Measurements from ENCODE around the gene TAF1C. TPM values are rescaled to one million over a fixed set of nuclear protein-coding genes. Genes with fewer than 3 reads are reported as not detected.

Gene TAF1C
- total RNA-seq, 1 donor from 2014 or later: 16.5 TPM

GRCh38 chr16:84159007-84159406, 27.9 kb downstream of the TAF1C start:
- no peak for DNase-seq (ENCODE audit: low read depth in 2 of 2)

- DNase-seq (ENCODE audit: low read depth in 2 of 2): no peak
Observed at GRCh38 chr16:84156342-84156784, 30.5 kb downstream of the TAF1C start.

DNA sequence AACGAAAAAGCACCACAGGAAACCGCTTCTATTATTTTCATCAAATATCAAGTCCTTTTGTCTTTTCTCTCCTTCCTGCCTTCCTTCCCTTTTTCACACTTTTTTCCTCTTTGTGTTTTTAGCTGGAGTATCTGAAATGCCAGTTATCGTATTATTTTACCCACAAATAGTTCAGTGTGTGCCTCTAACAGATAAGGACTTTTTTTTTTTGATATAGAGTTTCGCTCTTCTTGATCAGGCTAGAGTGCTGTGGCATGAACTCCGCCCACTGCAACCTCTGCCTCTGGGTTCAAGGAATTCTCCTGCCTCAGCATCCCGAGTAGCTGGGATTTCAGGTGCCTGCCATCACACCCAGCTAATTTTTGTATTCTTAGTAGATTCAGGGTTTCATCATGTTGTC, 31.1 kb downstream of the TAF1C start:
- no peak for DNase-seq (ENCODE audit: low read depth in 2 of 2)

DNA sequence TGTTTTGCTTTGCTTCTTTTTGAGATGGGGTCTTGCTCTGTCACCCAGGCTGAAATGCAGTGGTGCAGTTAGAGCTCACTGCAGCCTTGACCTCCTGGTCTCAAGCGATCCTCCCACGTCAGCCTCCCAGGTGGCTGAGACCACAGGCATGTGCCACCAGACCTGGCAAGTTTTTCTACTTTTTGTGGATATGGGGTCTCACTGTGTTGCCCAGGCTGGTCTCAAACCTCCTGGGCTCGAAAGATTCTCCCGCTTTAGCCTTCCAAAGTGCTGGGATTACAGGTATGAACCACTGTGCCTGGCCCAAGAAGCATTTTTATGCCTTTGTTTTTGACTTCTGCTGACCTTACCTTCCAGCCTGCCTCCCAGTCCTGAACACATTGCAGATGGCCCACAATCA, 31.6 kb downstream of the TAF1C start:
- no peak for DNase-seq (ENCODE audit: low read depth in 2 of 2)

- no peak for DNase-seq (ENCODE audit: low read depth in 2 of 2)
Observed at GRCh38 chr16:84153660-84154214, 33.1 kb downstream of the TAF1C start.

DNA sequence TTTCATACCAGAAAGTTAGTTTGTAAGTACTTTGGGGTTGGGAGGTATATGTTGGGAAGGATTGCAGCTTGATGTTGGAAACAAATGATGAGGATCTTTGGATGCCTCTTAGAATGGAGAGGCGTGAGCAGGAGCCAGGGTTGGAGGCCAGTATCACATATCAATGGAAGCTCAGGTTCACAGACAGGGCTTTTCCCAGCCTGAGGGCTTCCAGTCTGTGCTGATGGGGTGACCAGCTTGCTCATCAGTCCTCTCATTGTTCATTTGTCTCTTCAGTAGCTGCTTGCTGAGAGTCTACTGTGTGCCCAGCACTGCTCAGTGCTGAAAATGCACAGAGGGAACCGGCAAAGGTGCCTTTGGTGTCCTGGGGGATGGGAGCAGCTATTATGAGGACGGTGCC, 35.9 kb downstream of the TAF1C start:
- no peak for DNase-seq (ENCODE audit: low read depth in 2 of 2)

- DNase-seq (ENCODE audit: low read depth in 2 of 2): peak; percentile 87 to 92
Observed at GRCh38 chr16:84144859-84145639, 41.8 kb downstream of the TAF1C start, which contains the start of the genes DNAAF1 and HSDL1. DNAAF1 (plus strand) TSS chr16:84145308; CDS start chr16:84145441, 133 bp downstream. HSDL1 (minus strand) TSS chr16:84145177; CDS start chr16:84131321, 13,856 bp downstream.

DNA sequence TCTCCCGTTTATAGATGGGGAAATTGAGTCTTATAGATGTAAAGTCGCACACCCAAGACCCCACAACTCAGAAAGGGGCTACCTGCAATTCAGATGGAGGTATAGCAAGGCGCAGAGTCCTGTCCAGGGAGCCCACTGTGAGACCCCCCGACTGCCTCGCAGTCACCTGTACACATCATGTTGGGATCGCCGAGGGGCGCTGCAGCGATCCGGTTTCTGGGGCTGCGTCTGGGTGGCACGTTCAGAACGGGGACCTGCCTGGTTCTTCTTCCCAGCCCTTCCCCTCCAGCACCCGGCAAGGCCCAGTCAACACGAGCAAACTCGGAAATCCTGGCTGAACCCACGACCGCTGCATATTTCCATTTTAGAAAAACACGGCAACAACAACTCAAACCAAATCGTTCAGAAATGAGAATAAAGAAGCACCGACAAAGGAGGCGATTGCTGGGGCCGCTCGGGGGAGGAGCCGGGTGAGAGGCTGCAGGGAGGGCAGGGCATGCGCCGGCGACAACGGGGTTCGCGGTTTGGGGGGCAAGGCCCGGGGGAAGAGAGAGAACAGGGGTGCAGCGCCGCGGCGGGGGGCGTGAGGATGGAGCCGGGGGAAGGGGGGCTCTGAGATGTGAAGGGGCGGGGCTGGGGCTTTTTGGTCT, 42.5 kb downstream of the TAF1C start:
- peak; percentile 31 to 51 for DNase-seq (ENCODE audit: low read depth in 2 of 2)

GRCh38 chr16:84143784-84144199, 43.1 kb downstream of the TAF1C start:
- peak; percentile 10 to 60 for DNase-seq (ENCODE audit: low read depth in 2 of 2)

- no peak for DNase-seq (ENCODE audit: low read depth in 2 of 2)
Observed at GRCh38 chr16:84143081-84143480, 43.8 kb downstream of the TAF1C start.

GRCh38 chr16:84141143-84141670, 45.6 kb downstream of the TAF1C start:
- peak in 1 of 2 donors; percentile 18 for DNase-seq (ENCODE audit: low read depth in 2 of 2)

DNA sequence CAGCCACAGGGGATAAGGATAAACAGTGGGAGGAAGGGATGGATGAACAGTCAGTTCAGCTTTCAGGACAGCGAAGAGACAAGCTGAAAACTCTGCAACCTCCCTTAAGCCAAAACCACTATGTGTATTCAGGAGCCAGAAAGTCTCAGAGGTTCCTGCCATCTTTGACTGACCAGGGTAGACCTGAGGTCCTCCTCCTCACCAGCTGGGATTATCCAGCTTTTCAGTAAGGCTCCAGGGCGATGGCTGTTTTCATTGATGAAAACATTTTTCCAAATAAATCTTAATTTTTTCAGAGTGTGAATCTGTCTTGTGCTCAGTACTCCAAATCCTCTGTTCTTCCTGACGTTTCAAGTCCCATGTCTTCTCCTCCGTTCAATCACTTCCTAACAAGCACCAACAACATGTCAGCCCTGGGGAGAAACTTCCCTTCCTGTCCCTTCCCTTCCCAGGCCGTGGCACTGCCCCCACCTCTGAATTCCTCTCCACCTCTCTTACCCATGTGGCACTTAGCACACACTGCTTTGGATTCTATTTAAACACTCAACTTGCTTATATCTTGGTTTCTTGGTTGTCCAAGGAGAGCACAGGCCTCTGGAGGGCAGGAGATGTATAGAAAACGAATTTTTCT, 47.1 kb downstream of the TAF1C start:
- no peak for DNase-seq (ENCODE audit: low read depth in 2 of 2)

DNA sequence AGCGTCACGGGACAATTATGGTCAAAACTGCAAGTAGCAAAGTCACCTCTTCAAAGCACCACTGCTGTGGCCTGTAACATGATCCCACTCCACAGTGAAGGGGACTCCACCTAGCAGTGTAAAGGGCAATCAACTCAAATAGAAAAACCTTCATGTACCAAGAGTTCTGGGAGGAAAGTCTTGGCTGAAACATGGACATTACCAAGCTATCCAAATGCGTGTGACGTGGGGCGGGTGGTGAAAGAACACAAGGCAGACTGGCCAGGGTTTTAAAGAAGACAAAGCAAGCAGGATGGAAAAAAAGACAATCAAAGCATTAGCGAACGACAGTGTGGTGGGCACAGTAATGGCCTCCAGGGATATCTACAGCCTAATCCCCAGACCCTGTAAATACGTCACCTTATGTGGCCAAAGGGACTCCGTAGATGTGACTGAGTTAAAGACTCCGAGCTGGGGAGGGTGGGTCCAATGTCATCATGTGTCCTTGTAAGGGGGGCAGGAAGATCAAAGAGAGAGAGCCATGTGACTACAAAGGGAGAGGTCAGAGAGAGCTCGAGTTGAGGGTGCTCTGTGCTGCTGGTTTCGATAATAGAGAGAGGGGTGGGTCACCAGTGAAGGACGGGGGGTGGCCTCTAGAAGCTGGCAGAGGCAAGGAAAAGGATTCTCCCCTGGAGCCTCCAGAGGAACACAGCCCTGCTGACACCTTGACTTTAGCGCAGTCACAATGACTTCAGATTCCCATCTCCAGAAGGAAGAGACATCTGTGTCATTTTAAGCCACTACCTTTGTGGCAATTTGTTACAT, 47.8 kb downstream of the TAF1C start:
- DNase-seq (ENCODE audit: low read depth in 2 of 2): peak; percentile 37 to 74

- no peak for DNase-seq (ENCODE audit: low read depth in 2 of 2)
Observed at GRCh38 chr16:84138500-84138823, 48.4 kb downstream of the TAF1C start.

- no peak for DNase-seq (ENCODE audit: low read depth in 2 of 2)
Observed at GRCh38 chr16:84137769-84138357, 49.0 kb downstream of the TAF1C start.

DNA sequence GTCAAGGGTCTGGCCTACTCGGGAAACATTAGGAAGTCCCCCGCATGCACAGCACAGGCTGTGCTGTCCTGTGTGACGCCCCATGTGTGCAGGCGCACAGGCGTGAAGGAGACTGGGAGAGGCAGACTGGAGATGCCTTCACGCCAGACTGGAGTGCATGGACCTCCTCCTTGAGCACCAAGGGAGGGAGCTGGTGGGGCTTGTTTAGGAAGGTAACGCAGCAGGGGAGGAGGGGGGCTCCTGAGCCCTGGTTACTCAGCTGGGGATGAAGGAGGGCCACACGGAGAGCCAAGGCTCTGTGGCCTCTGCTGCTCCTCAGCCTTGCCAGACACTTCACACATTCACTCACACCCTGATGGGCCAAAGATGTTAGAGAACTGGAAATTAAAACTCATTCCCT, 49.6 kb downstream of the TAF1C start:
- DNase-seq (ENCODE audit: low read depth in 2 of 2): no peak

DNA sequence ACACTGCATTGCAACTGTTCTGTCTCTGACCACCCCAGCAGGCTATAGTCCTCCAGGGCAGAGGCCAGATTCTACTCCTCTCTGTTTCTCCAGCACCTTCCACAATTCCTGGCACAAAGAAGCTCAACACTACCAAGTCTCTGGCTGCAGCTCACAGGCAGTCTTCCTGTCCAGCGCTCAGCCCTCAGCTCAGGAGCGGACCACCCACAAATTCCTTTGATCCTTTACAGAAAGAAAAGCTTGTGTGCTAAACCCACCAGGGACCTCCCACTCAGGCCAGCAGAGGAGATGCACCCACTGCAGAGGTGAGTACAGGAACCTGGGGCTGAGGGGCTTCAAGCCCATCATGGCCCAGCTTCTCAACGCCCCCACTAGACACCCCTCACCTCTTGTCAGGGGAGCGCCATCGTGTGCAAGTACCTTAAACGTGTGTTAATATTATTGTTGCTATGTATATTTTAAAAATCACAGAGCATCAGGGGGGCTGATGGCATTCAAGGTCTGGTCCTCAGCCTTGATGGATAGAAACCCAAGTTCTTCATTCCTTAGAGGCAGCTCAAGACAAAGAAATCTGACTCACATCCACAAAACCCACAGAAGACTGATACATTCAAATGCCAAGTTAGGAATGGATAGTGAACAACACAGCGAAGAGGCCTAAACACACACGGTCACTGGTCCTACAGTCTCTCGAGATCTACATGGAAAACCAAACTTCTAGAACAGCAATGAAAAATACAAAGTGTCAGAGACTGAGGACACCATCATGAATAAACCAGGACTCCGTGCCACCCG, 50.3 kb downstream of the TAF1C start:
- no peak for DNase-seq (ENCODE audit: low read depth in 2 of 2)

DNA sequence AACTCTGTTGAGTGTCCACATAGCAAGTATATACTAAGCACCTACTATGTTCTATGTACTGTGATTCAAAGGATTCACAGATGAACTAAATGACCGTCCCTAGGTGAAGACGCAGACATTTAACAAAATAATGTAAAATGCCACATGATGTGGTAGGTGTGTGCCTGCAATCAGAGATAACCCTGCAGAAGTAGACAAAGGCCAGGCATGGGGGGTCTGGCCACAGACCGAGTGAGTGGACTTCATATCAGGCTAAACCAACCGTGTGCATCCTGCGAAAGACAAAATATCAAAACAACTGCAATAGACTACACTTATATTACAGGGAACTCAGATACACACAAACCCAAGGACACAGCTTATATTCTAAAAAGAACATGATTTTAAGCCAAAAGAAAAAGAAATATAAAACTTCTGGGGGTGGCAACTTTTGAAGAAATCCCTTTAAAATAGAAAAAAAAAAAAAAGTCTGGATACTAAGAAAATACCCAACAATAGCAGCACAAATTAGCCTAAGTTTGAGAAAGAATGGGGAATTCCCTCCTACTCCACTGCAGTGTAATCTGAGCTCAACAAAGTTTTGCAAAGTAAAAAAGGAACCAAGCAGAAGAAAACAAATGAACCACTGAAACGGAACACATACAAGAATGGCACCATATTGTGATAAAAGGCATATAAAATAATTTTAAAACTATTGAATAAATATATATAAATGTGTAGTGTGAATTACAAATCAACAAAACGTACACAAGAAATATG, 54.2 kb downstream of the TAF1C start:
- DNase-seq (ENCODE audit: low read depth in 2 of 2): no peak

DNA sequence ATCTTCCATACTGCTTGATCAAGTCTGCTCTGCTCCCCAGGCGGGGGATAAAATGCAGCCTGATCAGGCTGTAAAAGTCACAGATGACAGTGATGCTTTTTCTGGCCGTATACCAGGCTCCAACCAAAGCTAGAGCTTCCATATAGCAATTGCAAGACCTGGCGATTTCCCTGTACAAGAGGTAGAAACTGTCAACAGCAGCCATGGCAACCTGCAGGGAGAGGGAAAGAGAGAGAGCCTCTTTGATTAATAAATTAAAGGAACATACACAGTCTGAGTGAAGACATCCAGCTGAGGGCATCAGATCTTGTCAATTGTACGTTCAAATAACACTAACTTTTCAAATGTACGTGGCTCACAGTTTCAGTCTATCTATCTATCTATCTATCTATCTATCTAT, 55.7 kb downstream of the TAF1C start:
- DNase-seq (ENCODE audit: low read depth in 2 of 2): no peak
